Chondrocyte (in vitro differentiated cells): ENCODE data around the gene GUK1. TPM values are rescaled to one million over a fixed set of nuclear protein-coding genes. Genes with fewer than 3 reads are reported as not detected.

ENCODE experiments used
- DNase-seq: peaks from one replicate; pipeline ENCODE4 v3.0.0; 2021; ENCODE audit warnings: mixed read lengths, low spot score
- H3K27ac Mint-ChIP-seq: one replicate; pipeline ENCODE4 v1.8.0; 2021; ENCODE audit warnings: mild to moderate bottlenecking, moderate library complexity, mixed read lengths; ENCODE audit not compliant: unreplicated experiment
- H3K27me3 Mint-ChIP-seq: 2 replicates; pipeline ENCODE4 v1.8.0; 2021; ENCODE audit warnings: low read depth, mixed read lengths
- H3K36me3 Mint-ChIP-seq: 2 replicates; pipeline ENCODE4 v1.8.0; 2021; ENCODE audit warnings: low read depth, mixed read lengths
- H3K4me1 Mint-ChIP-seq: 2 replicates; pipeline ENCODE4 v1.8.0; 2021; ENCODE audit warnings: low read depth, mild to moderate bottlenecking, mixed read lengths
- H3K4me3 Mint-ChIP-seq: one replicate; pipeline ENCODE4 v1.8.0; 2021; ENCODE audit warnings: mild to moderate bottlenecking, moderate library complexity, mixed read lengths; ENCODE audit not compliant: unreplicated experiment
- H3K9me3 Mint-ChIP-seq: 2 replicates; pipeline ENCODE4 v1.8.0; 2021; ENCODE audit warnings: low read depth, mixed read lengths
- CTCF ChIP-seq: fragments of 200-600 bp; sonication (generic); IDR thresholded peaks from 2 replicates; pipeline ENCODE4 v1.5.0; 2021; ENCODE audit warnings: antibody characterized with exemption, mild to moderate bottlenecking, moderate library complexity
- total RNA-seq: library from RNA; stranded (reverse); gene quantifications from 3 replicates; pipeline ENCODE4 v1.2.1, GENCODE V29; 2021

Gene GUK1
- total RNA-seq, 1 donor from 2014 or later: 196 TPM

DNA sequence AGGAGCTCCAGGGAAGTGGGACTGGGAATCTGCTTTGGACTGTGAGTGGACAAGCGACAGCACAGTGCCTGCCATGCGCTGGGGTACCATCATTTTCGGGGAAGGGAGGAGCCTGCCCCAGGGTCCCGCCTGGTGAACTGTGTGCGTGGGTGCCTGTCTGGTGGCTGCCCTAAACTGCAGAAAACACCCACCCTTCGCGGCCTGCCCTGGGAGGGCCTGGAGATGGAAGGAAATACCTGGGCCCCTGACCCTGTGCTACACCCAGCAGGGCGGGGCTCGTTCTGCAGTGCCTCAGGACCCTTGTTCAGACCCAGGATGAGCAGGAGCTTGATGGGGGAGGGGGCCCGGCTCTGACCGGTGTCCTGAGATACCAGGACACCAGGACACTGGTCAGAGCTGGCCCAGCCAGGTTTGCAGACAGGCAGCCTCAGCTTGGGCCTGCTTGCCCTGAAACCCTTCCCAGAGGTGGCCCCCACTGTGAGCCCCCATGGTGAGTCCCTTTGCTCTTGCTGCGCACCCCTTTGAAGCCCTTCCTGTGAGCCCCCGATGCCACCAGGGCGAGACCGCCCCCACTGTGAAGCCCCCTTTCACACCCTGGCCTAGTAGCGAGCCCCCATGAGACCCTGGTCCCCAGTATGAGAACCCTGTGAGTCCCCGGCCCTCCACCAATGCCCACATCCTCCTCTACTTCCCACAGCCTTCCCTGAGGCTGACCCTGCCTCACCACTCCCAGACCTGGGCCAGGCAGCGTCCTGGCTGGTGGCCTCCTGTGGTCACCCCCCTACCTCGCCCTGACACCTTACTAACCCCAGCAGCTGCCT lies 12.2 kb downstream of the GUK1 start:
- no peaks in the 10 kb centered on the region for H3K9me3 Mint-ChIP-seq
- peak; percentile 91 for DNase-seq
- H3K27me3 Mint-ChIP-seq: no peaks in the 10 kb centered on the region
- no peaks in the 10 kb centered on the region for H3K4me1 Mint-ChIP-seq
- H3K27ac Mint-ChIP-seq: no peak overlapping the region
- no peaks in the 10 kb centered on the region for H3K36me3 Mint-ChIP-seq
- H3K4me3 Mint-ChIP-seq: no peak overlapping the region
- TF ChIP-seq CTCF: no peak

DNA sequence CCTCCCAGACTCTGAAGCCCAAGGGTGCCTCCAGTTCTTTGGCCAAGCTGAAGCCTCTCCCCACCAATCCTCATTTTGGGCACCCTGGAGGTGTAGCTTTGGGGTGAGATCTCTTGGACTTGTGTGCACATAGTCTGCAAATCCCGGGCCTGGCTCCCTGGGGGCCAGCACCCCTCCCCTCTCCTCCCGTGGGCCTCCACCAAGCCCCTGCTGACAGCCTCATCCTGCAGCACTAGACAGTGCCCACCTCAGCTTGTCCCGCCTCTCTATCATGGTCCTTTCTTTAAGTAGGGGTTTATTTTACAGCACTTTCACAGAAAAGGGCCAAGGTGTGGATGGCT lies 12.8 kb downstream of the GUK1 start:
- Mint-ChIP-seq H3K4me1 (no peaks in the 10 kb centered on the region), H3K4me3 (no peak overlapping the region)

GRCh38 chr1:228154021-228154669 lies 14.1 kb downstream of the GUK1 start:
- Mint-ChIP-seq H3K4me3 (no peak overlapping the region), H3K27me3 (no peaks in the 10 kb centered on the region), H3K4me1 (no peaks in the 10 kb centered on the region), H3K27ac (no peak overlapping the region), H3K9me3 (no peaks in the 10 kb centered on the region), H3K36me3 (no peaks in the 10 kb centered on the region)
- no peak for TF ChIP-seq CTCF
- DNase-seq: peak; percentile 46

More for the DNA sequence above, 12.8 kb downstream of the GUK1 start:
- Mint-ChIP-seq H3K9me3 (no peaks in the 10 kb centered on the region), H3K27me3 (no peaks in the 10 kb centered on the region), H3K36me3 (no peaks in the 10 kb centered on the region), H3K27ac (no peak overlapping the region)
- TF ChIP-seq CTCF: no peak
- peak; percentile 84 for DNase-seq

DNA sequence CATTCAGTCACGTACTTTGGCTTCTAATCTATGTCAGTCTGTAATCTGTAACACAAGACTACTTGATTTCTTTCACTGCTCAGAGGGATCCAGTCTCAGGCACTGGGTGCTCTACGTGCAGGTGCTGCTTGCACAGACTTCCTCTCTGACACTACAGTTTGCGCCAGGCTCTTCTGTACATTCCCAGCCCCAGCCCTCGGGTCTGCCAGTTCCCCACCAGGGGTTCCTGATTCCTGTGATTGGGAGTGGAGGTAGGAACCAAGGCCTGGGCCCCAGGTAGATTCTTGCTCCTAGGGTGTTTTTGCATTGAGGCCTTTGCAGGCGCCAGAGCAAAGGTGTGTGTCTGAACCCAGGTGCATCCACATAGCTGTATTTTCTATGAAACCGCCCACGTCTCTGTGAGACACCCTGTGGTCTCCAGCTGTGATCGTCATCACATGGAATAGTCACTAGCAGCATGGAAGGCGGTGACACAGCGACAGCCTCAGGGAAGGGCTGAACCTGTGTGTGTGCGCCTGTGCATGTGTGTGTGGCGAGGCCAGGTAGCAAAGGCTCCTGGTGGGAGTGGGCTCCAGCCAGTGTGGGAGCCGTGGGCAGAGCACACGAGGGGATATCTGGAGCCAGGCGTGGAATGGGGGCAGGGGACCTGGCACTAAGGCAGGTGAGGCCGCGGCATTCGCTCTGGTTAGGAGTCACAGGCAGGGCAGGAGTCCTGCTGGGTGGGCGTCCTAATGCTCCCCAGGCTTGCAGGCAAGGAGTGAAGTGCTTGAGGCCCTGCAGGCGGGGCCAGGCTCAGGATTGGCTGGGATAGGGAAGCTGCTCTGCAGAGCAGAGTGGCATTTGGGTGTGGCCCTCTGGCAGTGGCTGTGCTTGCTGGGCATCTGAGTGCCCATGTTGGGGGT lies 14.8 kb downstream of the GUK1 start:
- H3K4me3 Mint-ChIP-seq: no peak overlapping the region
- TF ChIP-seq CTCF: no peak
- H3K27me3 Mint-ChIP-seq: no peaks in the 10 kb centered on the region
- H3K4me1 Mint-ChIP-seq: no peaks in the 10 kb centered on the region
- DNase-seq: peak; percentile 71
- H3K9me3 Mint-ChIP-seq: no peaks in the 10 kb centered on the region
- no peak overlapping the region for H3K27ac Mint-ChIP-seq
- H3K36me3 Mint-ChIP-seq: no peaks in the 10 kb centered on the region
